ENCODE data around the gene PCNX4.
"Not testable (repeated sequence)": the region's sequence is repeated elsewhere in the genome, so short reads cannot be mapped to it uniquely, and the experiment has no call there.

The PCNX4 gene

DNA sequence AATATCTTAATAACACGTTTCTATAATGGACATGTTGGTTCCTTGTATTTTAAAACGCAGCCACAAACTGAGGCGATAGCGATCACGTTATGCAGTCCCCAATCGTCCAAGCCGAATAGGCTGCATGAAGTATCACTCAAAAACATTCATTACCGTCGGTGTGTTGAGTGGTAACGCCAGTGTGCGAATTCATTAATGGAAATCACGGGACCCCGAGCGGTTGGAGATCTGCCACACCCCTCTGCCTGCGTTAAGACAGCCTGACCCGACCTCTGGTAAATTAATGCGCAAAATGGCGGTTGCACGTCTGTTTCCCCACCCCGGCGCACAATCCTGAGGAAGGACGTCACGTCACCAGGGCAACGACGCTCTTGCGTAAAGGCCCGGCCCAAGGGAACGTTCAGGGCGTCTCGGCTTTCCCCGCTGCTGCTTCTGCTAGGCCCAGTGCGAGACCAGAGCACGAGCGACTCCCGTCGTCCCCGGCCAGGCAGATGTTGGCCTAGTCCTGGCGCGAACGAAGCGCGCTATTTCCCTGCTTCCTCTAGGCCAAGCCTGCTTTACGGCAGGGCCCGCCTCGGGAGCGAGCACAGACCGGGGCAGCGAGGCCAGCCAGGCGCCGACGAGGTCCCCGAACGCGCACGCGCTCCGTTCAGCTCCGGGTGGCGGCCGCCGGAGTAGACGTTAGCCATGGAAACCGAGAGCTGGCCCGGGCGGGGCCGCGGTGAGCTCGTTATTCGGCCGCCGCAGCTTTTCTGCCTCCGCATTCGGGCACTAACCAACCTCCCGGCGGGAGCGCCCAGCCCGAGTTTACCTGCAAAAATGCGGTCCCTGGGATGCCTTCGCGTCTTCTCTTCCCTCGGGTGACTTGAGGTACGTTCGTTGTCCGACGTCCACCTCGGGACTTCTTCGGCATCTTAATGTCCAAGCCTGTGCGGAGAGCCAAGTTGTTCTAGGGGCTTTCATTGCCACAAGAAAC, at the start of gene PCNX4:
TSS of gene PCNX4 (plus strand) at position 374 of the 976 bp plus-strand sequence. CDS start 15,716 bp downstream, outside the sequence.
- DNase-seq, result peak; percentile 58 to 99 (median 95)

DNA sequence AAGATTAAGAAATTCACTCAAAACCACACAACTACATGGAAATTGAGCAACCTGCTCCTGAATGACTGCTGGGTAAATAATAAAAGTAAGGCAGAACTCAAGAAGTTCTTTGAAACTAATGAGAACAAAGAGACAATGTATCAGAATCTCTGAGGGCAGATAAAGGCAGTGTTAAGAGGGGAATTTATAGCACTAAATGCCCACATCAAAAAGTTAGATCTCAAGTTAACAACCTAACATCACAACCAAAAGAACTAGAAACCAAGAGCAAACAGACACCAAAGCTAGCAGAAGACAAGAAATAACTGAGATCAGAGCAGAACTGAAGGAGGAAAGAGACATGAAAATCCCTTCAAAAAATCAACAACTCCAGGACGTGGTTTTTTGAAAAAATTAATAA, 43.7 kb upstream of the PCNX4 start:
- not testable (repeated sequence) for DNase-seq

DNA sequence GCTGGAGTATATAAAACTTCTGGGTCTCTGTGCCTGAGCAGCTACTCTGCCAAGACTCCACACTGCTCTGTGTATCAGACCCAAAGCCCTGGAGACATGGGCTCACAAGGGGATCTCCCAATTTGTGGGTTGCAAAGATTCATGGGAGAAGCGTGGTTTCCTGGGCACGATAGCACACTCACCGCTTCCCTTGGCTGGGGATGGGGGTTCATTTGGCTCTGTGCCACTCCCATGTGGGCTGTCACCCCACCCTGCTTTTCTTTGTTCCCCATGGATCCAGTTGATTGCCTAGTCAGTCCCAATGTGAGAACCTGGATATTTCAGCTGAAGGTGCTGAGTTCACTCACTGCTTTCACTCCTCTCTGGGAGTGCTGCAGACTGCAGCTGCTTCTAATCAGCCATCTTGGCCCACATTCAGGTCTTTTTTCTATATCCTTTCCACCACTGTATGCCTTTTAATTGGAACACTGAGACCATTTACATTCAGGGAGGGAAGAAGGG, 40.0 kb upstream of the PCNX4 start:
- no peak for DNase-seq

DNA sequence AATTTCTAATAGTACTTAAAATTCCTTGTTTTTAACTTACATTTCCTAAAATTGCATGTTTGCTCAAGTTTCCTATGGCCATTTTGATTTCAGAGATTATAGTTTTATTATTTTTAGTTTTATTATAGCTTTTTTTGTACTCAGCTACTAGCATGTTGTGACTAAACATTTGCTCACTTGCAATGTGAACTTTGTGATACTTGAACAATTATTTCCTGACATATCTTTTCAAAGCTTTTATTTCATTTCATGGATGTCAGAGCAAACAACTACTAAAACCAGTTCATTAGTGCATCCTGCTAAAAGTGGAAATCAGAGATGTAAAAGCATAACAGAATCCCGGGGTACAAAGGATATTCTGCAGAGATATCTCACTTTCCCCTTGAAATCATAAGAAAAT, 33.6 kb upstream of the PCNX4 start:
- no peak for DNase-seq

DNA sequence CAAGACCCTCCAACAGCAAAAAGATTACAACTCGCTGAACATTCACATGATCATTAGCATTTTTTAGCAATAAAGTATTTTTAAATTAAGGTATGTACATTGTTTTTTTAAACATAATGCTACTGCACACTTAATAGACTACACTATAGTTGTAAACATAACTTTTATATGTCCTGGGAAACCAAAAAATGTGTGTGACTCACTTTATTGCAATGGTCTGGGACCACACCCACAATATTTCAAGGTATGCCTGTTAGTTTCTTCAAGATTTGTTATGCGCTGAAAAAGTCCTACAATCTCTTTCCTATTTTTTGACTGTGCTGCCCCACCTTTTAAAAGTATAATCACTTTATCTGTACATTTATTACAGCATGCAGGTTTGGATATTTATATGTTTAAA, 30.4 kb upstream of the PCNX4 start:
- DNase-seq, result no peak

DNA sequence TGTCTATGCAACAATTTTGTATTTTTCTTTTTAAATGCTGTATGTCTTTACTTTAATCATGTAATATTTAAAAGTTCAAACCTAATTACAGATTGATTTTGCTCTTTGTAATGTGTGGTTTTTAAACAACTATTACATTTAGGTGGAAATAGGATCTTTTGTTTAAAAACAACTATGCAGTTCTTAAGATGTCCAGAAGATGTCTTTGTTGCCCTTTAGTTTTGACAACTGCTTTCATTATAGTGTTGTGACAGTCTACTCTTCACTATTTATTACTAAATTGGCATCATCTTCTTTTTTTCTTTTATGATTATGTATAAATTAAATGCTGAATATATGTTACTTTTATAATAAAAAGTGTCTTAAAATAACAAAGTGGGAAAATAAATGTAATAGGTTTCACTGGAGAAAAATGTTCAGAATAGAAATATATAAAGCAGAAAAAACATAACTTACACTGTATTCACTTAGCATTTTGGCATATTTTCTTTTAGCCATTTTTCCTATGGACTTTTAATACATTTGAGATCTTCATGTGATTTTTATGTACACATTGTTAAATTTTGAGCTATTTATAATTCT, 27.1 kb upstream of the PCNX4 start:
- no peak for DNase-seq

DNA sequence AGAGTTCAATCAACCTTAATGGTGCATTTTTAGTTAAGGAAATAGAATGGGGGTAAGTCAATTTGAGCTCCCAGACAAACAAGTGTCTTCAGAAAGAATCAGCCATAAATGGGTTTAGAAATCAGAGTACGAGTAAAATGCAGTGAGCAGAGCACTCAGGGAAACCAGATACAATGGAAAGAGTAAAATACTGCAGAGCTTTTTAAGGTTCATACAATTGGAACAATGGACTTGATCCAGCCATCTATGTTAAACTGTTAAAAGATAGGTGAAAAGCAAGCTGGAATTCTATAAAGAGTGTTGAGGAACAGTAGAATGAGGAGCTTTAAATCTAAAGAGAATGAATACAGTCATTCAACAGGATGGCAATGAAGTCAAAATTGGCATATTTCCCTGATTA, 23.8 kb upstream of the PCNX4 start:
- no peak for DNase-seq

DNA sequence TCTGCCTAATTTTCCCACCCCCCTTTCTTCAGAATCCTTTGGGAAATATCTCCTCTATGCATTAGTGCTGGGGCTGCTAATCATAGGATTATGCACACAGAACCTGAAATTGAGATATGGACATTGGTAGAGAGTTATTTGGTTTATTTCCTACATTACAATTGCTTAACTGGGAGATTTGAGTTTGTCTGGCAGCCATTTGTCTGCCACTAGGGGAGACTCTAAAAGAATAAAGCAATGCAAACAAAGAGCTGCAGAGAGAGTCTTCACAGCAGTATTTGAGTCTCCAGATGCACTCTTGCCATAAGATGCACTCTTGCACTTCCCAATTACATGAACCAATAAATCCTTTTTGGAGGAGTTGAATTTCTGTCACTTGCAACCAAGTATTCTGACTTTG, 12.0 kb upstream of the PCNX4 start:
- no peak for DNase-seq

DNA sequence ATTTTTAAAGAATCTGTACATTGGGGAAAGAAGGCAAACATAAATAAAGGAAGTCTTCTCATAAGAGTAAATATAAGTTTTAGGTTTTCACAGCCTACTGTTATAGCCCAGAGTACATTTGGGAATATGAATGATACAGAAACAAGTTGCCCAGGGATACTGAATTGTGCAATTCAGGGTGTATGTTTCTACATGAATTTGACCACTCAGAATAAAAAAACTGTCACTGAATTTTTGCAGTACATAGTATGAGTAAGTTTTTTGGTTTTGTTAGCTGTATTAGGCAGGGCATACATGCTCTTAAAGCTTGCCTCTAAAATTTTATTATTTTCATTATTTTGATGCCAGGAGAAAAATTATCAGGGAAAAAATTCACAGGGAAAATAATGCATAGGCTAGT, 6.6 kb upstream of the PCNX4 start:
- no peak for DNase-seq

DNA sequence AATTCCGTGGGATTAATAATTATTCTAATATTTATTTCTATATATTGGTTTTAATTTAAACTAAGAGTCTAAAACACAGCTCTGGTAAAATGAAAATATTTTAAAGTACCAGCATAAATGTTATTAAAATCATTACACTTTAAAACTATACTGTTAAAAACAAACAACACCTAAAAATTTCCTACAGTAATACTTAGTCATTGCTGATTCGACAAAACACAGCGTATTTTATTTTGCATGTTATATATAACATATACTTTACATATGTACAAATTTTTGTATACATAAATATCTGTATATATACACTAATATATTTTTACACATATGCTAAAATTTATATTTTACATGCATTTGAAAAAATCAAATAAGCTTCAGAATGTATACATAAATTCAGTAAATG, 6.0 kb upstream of the PCNX4 start:
- DNase-seq, result no peak

DNA sequence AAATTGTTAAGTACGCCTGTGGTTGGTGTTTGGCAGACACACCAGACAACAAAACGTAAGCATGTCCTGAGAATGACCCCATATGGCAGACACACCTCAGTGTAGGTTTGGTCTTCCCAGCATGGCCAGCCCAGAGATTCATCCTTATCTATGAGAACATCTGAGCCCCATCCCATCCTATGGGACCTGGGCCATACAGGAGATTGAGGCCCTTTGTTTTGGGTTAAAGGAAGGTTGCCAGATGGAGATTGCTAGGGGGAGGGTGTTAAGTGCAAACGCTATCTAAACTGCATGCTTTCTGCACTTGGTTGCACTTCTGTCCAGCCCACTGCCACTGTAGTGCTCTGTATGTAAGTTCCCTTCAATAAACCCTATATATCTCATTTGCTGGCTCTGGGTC, 4.1 kb upstream of the PCNX4 start:
- no peak for DNase-seq

DNA sequence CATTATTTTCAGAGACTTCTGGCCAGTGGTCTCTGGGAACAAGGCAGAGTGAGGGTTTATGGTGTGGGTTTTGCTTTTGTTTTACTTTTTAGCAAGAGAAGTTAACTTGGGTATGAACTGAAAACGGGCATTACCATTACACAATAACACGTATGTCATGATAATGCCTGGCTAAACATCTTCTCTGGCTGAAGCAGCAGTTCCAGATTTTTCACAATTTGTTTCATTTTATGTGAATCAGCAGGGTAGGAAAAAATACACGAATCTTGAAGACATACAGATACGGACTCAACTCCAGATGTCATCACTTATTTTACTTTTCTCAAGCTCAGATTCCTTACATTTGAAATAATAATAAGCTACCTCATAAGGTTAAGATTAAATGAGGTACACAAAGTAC, 2.5 kb upstream of the PCNX4 start:
- no peak for DNase-seq

DNA sequence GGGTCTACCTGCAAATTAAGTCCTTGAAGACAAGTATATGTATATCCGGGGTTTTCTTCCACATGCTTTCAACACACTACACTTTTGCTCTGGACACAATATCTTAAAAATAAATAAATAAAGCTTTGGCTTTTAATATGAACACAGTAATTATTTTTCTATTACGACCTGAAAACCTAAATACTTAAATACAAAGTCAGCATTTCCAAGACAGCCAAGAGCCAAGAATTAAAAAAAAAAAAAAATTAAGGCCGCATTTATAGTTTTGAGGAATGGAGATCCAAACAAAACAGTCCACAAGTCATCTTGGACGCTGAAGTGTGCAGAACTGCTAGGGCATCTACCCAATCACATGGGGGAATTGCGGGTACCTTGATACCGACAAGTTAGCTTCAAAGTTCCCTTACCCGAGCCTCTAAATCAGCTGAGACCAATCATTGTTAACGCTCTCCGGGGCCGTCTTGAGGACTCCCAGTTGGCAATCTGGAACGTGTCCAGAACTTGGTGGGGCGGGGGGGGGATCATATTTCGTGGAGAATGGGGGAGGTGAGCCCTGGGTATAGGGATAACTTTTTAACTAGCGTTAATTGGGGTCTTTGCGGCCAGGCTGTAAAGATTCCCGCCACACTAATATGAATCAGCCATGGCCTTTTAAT, 731 bp upstream of the PCNX4 start:
- peak in 34 of 56 donors; percentile 6 to 68 (median 38) for DNase-seq

DNA sequence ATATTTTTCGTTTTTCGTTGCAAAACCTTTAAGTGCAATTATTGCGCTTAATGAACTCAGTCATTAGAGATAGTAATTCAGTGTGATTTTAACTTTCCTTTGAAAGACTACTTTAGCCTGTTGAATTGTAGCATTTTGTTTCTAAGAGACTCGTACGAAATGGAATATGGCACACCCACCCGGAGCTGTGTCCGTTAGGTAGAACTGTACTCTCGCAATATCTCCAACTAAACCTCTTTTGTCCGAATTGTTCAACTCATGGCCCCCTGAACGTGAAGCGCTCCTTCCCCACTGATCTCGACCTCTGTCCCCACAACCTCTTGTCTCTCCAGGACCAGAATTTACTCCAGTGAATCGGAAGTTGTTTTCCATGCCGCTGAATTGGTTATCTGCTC, 800 bp downstream of the PCNX4 start:
- peak in 10 of 56 donors; percentile 1 to 40 (median 8) for DNase-seq

DNA sequence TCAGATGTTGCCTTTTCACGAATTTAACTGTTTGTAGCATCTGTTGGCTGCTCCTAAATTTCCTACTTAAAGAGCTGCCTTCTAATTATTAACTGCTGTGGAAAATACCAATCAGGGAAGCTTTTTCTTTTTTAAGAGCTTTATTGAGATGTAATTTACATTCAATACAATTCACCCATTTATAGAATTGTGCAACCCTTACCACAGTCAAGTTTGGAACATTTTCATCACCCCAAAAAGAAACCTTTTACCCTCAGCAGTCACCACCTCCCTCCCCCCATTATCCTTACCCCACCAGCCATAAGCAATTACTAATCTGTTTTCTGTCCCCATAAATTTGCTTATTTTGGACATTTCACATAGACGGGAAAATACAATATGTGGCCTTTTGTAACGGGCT, 1.4 kb downstream of the PCNX4 start:
- DNase-seq, result no peak

DNA sequence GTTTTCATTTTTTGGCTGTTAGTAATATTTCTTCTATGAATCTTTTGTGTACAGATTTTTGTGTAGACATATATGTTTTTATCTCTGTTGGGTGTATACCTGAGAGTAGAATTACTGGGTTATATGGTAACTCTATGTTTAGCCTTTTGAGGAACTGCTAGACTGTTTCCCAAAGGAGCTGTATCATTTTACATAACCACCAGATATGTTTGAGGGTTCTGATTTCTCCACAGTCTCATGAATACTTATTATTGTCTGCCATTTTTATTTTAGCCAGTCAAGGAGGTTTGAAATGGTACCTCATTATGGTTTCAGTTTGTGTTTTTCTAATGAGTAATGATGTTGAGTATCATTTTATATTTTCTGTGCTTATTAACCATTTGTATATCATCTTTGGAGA, 1.9 kb downstream of the PCNX4 start:
- DNase-seq, result no peak

DNA sequence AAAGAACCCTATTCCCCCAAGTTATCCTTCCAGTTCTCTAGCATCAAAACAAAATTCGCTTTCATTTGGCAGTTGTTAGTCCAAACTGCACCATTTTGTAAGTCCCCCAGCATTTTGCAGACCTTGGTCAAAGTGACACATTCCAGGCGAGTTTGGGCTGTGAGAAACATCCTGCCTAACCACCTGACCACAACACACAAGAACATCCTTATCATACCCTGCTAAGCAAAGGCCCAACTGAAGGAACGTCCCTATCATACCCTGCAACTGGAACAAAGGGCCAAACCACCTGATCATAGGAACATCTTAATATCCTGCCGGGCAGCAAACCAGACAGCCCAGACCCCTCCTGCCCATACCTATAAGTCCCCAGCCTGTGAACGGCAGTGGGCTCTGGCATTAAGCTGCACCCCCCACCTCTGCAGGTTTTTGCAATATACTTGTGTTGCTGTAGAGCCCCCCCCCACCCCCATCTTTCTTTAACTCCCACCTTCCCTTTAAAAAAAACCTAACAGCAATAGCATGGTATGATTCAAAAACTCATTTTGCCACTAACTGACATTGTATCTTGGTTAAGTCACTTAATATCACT, 2.7 kb downstream of the PCNX4 start:
- no peak for DNase-seq

DNA sequence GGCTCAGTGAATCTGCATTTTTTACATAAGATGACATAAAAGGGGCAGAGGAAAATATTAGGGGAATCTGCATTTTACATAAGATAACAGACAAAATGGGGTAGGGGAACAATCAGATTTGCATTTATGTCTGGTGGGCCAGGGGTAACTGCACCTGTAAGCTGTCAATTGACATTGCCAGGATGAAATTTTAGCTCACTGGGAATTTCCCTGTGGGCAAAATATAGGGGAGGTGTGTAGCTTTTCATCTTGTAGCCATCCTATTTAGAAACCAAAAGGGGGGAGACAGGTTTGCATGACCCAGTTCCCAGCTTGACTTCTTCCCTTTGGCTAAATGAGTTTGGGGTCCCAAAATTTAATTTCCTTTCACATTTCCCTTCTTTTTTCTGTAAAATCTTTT, 3.5 kb downstream of the PCNX4 start:
- DNase-seq, result no peak

DNA sequence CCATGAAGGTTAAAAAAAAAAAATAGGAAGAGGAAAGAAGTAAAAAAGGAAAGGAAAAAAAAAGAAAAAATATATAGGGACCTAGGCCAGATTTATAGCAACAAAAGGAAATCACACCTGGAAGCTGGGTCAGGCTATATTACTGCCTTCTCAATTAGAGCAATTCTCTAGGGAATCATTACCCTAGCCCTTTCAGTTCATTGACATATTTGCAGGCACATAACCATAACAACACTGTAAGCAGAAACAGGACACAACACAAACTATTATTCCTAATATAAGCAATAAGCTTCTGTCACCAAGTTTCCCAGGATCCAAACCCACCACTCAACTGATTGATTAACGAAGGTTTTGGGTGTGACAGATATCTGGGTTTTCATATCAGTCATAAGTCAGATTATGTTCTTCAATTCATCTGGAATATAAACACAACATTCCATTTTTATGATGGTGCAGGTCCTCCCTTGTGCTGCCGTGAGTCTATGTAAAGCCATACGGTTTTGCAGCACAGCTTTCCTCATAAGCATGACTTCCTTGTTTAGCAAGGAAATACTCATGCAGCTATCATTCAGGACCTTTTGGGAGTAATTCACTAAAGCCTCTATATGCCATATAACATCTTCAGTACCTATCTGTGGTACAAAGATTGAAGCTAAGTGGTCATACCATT, 4.2 kb downstream of the PCNX4 start:
- DNase-seq, result no peak

DNA sequence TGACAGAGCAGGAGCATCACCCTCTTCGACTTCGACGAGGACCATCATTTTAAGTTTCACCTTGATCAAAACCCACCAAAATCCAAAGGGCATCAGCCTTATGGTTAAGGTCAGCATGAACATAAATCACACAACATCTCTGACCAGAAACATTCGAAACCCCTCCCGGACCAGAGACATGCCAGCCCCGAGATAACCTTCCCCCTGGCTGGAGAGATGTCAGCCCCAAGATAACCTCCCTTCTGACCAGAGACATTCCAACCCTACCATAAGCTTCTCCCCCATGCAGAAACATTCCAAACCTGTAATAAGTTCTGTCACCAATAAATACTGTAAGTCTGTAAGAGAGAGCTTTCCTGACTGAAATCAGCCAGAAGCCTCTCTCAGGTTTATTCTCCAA, 6.3 kb downstream of the PCNX4 start:
- no peak for DNase-seq

DNA sequence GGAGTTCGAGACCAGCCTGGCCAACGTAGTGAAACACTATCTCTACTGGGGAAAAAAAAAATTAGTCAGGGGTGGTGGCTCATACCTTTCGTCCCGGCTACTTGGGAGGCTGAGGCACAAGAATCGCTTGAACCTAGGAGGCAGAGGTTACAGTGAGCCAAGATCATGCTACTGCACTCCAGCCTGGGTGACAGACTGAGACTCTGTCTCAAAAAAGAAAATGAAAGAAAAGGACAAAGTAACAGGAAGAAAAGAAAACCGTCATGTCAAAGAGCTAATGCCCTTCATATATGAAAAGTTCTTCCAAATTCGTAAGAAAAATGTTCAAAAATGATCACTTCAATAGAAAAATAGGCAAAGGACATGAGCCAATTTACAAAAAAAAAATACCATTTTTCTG, 8.1 kb downstream of the PCNX4 start:
- DNase-seq, result not testable (repeated sequence)

All from nucleus accumbens (tissue), 56 donors.